ENCODE measurements around the gene MCAT.
A peak's percentile ranks its signal among the peaks of the same experiment; 100 is the strongest.

Gene MCAT

GRCh38 chr22:43166132-43166930 is 23.1 kb upstream of the MCAT start:
- Mint-ChIP-seq H3K9me3 (no peaks in the 10 kb centered on the region), H3K27ac (peak overlapping the region; percentile 46), H3K27me3 (no peaks in the 10 kb centered on the region), H3K36me3 (ENCODE audit: low read depth) (peaks cover 91% of the 10 kb centered on the region), H3K4me3 (no peak overlapping the region), H3K4me1 (ENCODE audit: low read depth) (peaks cover 25% of the 10 kb centered on the region)
- intact Hi-C loops (cut with micrococcal nuclease), result no loop called here

- Mint-ChIP-seq H3K27me3 (no peaks in the 10 kb centered on the region), H3K4me3 (no peak overlapping the region), H3K4me1 (ENCODE audit: low read depth) (peaks cover 37% of the 10 kb centered on the region), H3K27ac (peak overlapping the region; percentile 50), H3K9me3 (no peaks in the 10 kb centered on the region), H3K36me3 (ENCODE audit: low read depth) (peaks cover 91% of the 10 kb centered on the region)
- intact Hi-C loops (cut with micrococcal nuclease), result no loop called here
Measured at GRCh38 chr22:43164636-43165035, 21.4 kb upstream of the MCAT start.

DNA sequence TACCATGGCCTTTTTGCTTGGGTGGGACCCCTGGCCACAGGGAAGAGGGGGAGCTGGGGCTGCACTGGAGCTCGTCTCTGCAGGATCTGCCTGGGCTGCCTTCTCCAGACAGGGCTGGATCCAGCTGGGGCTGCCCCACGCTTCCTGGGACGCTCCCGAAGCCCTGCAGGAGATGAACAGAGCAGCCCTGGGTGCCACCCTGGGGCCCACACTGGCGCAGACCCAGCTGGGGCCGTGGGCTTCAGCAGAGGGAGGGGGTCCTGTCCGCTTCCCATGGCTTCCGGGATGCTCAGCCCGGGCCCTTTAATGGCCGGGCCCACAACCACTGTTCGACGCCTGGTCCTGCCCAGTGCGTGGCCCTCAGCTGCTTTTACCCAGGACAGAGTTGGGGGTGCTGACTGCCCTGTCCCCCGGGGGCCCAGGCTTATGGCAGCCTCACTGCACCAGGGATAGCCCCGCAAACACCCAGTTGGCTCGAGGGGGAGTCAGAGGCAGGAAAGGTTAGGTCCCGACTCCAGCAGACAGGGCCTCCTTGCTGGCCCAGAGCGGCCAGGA is 20.1 kb upstream of the MCAT start:
- Mint-ChIP-seq H3K4me3 (no peak overlapping the region), H3K4me1 (ENCODE audit: low read depth) (peaks cover 50% of the 10 kb centered on the region), H3K27ac (peak overlapping the region; percentile 50), H3K9me3 (no peaks in the 10 kb centered on the region), H3K27me3 (no peaks in the 10 kb centered on the region), H3K36me3 (ENCODE audit: low read depth) (peaks cover 91% of the 10 kb centered on the region)
- intact Hi-C loops (cut with micrococcal nuclease), result no loop called here

DNA sequence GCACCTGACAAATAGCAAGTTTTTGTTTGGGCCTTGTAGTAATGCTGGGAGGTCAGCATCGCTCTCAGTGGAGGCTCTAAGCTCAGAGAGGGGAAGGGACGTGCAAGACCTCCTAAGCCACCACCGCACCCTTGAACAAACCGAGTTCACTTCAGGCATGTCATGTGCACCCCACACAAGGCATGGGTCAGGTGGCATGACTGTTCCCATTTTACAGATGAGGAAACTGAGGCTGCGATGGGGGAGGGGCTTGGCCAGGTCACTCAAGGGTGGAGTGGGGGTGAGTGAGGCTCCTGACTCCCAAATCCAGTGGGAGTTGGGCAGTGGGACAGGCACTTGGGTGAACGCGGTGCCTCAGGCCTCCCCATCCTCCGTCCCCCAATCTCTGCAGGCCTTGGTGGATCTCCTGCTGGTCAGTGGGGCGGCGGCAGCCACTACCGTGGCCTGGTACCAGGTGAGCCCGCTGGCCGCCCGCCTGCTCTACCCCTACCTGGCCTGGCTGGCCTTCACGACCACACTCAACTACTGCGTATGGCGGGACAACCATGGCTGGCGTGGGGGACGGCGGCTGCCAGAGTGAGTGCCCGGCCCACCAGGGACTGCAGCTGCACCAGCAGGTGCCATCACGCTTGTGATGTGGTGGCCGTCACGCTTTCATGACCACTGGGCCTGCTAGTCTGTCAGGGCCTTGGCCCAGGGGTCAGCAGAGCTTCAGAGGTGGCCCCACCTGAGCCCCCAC is 19.4 kb upstream of the MCAT start:
- H3K4me1 Mint-ChIP-seq (ENCODE audit: low read depth), result peaks cover 57% of the 10 kb centered on the region
- no peak overlapping the region for H3K4me3 Mint-ChIP-seq
- intact Hi-C loops (cut with micrococcal nuclease), result no loop called here
- no peaks in the 10 kb centered on the region for H3K9me3 Mint-ChIP-seq
- no peak overlapping the region for H3K27ac Mint-ChIP-seq
- H3K27me3 Mint-ChIP-seq, result no peaks in the 10 kb centered on the region
- H3K36me3 Mint-ChIP-seq (ENCODE audit: low read depth), result peaks cover 90% of the 10 kb centered on the region

GRCh38 chr22:43160497-43161126 is 17.4 kb upstream of the MCAT start:
- H3K4me1 Mint-ChIP-seq (ENCODE audit: low read depth), result peaks cover 77% of the 10 kb centered on the region
- H3K36me3 Mint-ChIP-seq (ENCODE audit: low read depth), result peaks cover 86% of the 10 kb centered on the region
- no peak overlapping the region for H3K4me3 Mint-ChIP-seq
- no peaks in the 10 kb centered on the region for H3K27me3 Mint-ChIP-seq
- no peak overlapping the region for H3K27ac Mint-ChIP-seq
- no peaks in the 10 kb centered on the region for H3K9me3 Mint-ChIP-seq
- intact Hi-C loops (cut with micrococcal nuclease), result no loop called here

- H3K27ac Mint-ChIP-seq, result no peak overlapping the region
- peaks cover 94% of the 10 kb centered on the region for H3K36me3 Mint-ChIP-seq (ENCODE audit: low read depth)
- H3K4me1 Mint-ChIP-seq (ENCODE audit: low read depth), result peaks cover 86% of the 10 kb centered on the region
- no peaks in the 10 kb centered on the region for H3K9me3 Mint-ChIP-seq
- intact Hi-C loops (cut with micrococcal nuclease), result no loop called here
- no peaks in the 10 kb centered on the region for H3K27me3 Mint-ChIP-seq
- H3K4me3 Mint-ChIP-seq, result no peak overlapping the region
Measured at GRCh38 chr22:43159484-43160178, 16.4 kb upstream of the MCAT start.

GRCh38 chr22:43158778-43159483 is 15.7 kb upstream of the MCAT start:
- Mint-ChIP-seq H3K36me3 (ENCODE audit: low read depth) (peaks cover 90% of the 10 kb centered on the region), H3K9me3 (no peaks in the 10 kb centered on the region), H3K4me3 (no peak overlapping the region), H3K27me3 (no peaks in the 10 kb centered on the region), H3K27ac (peak overlapping the region; percentile 56), H3K4me1 (ENCODE audit: low read depth) (peaks cover 82% of the 10 kb centered on the region)
- intact Hi-C loops (cut with micrococcal nuclease), result no loop called here

DNA sequence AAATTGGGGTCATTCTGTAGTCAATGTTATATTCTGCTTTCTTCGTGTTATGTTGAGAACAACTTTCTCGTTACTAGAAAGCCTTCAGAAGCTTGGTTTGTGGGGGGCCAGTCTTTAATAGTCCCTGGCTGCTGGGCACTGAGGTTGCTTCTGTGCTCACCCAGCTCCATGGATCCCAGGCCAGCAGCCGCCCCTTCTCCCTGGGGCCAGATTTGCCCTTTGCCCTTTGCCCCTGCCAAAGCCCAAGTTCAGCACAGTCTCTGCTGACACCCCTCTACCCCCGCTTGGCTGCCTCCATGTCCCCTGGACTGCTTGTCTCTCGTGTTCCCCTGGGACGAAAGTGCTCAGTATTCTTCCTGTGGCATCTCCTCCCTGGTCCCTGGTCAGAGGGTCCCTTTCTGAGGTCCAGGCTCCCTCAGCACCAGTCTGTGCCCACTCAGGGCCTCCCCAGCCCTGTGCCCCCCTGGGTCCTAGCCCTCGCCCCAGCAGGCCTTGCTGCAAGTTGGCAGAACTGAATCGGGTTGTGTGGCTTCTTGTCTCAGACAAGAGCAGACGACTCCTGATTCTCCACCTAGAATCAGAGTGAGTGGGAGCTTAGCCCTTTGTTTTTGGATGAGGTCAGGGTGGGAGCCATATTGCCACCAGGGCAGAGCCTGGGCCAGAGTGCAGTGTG is 14.8 kb upstream of the MCAT start:
- Mint-ChIP-seq H3K27me3 (no peaks in the 10 kb centered on the region), H3K36me3 (ENCODE audit: low read depth) (peaks cover 84% of the 10 kb centered on the region), H3K4me1 (ENCODE audit: low read depth) (peaks cover 78% of the 10 kb centered on the region), H3K9me3 (no peaks in the 10 kb centered on the region), H3K27ac (peak overlapping the region; percentile 56), H3K4me3 (no peak overlapping the region)
- intact Hi-C loops (cut with micrococcal nuclease), result no loop called here

GRCh38 chr22:43156413-43156812 is 13.2 kb upstream of the MCAT start:
- H3K4me3 Mint-ChIP-seq, result no peak overlapping the region
- H3K9me3 Mint-ChIP-seq, result no peaks in the 10 kb centered on the region
- H3K36me3 Mint-ChIP-seq (ENCODE audit: low read depth), result peaks cover 84% of the 10 kb centered on the region
- peak overlapping the region; percentile 82 for H3K27ac Mint-ChIP-seq
- intact Hi-C loops (cut with micrococcal nuclease), result no loop called here
- H3K4me1 Mint-ChIP-seq (ENCODE audit: low read depth), result peaks cover 71% of the 10 kb centered on the region
- H3K27me3 Mint-ChIP-seq, result no peaks in the 10 kb centered on the region

DNA sequence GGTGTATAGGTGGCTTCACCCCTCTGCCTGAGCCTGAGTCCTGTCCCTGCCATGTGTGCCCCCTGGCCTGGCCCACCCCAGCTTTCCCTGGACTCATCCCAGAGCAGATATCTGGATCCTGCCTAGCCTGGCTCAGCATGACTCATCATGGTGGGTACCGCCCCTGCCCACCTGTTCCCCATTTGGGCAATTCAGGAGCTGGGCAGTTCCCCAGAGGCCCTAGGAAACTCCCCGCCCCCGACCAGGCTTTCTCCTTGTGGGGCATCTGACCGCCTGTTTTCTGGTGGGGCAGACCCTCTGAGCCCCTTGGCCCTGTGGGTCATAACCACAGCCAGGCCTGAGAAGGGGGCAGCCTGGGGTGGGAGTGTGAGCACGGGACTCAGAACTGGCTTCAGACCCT is 12.6 kb upstream of the MCAT start:
- H3K9me3 Mint-ChIP-seq, result no peaks in the 10 kb centered on the region
- intact Hi-C loops (cut with micrococcal nuclease), result no loop called here
- peak overlapping the region; percentile 82 for H3K27ac Mint-ChIP-seq
- H3K27me3 Mint-ChIP-seq, result no peaks in the 10 kb centered on the region
- peaks cover 80% of the 10 kb centered on the region for H3K36me3 Mint-ChIP-seq (ENCODE audit: low read depth)
- peaks cover 77% of the 10 kb centered on the region for H3K4me1 Mint-ChIP-seq (ENCODE audit: low read depth)
- no peak overlapping the region for H3K4me3 Mint-ChIP-seq

- Mint-ChIP-seq H3K4me1 (ENCODE audit: low read depth) (peaks cover 75% of the 10 kb centered on the region), H3K27ac (peak overlapping the region; percentile 82), H3K36me3 (ENCODE audit: low read depth) (peaks cover 73% of the 10 kb centered on the region), H3K9me3 (no peaks in the 10 kb centered on the region), H3K4me3 (peak overlapping the region; percentile 70), H3K27me3 (no peaks in the 10 kb centered on the region)
- intact Hi-C loops (cut with micrococcal nuclease), result loop anchor here (5.0 kb wide), 1 partner anchor 32 kb away; the partner anchor contains the start of gene TTLL12
Measured at GRCh38 chr22:43154887-43155536, 11.8 kb upstream of the MCAT start.

- intact Hi-C loops (cut with micrococcal nuclease), result loop anchor here (5.0 kb wide), 1 partner anchor 33 kb away; the partner anchor contains the start of gene TTLL12
- H3K27ac Mint-ChIP-seq, result peak overlapping the region; percentile 82
- peaks cover 62% of the 10 kb centered on the region for H3K36me3 Mint-ChIP-seq (ENCODE audit: low read depth)
- no peaks in the 10 kb centered on the region for H3K9me3 Mint-ChIP-seq
- H3K27me3 Mint-ChIP-seq, result no peaks in the 10 kb centered on the region
- H3K4me1 Mint-ChIP-seq (ENCODE audit: low read depth), result peaks cover 66% of the 10 kb centered on the region
- peak overlapping the region; percentile 63 for H3K4me3 Mint-ChIP-seq
Measured at GRCh38 chr22:43153899-43154298, 10.7 kb upstream of the MCAT start.
